IMR-90 (cell line): ENCODE data around the gene CACNA2D3. TPM values are rescaled to one million over a fixed set of nuclear protein-coding genes. Genes with fewer than 3 reads are reported as not detected.

Source experiments
- ATAC-seq: fragments of 200-7000 bp; cut with Tn5 transposase; 2 replicates; pipeline ENCODE4 v1.9.1; 2020; ENCODE audit warnings: low read depth, mild to moderate bottlenecking, moderate library complexity
- BruUV-seq: library from RNA; stranded (reverse); fragments of 400-500 nt; replicated peaks from 2 replicates; lab custom pipeline; 2021; lab: Mats Ljungman, UMichigan
- CTCF ChIA-PET: fragments of 300-600 bp; formaldehyde crosslinking; extraction: SDS; loops from one replicate; lab custom pipeline; 2021; ENCODE audit warnings: antibody characterized with exemption; lab: Yijun Ruan, JAX
- POLR2A ChIA-PET: fragments of 300-600 bp; sonication (Branson Sonifier 250); formaldehyde crosslinking; loops from one replicate; lab custom pipeline; 2022; ENCODE audit warnings: antibody characterized with exemption; ENCODE audit not compliant: unreplicated experiment; lab: Charles Lee
- DNase-seq: peaks from one replicate; pipeline ENCODE4 v3.0.0; 2013
- H2AFZ ChIP-seq: replicated peaks from 2 replicates; pipeline ENCODE3; 2013; ENCODE audit warnings: low read length, mild to moderate bottlenecking; ENCODE audit not compliant: poor library complexity
- H2AK5ac ChIP-seq: 2 replicates; pipeline ENCODE4 v1.6.1; 2013; ENCODE audit warnings: low read depth, low read length, inconsistent platforms
- H2AK9ac ChIP-seq: replicated peaks from 2 replicates; pipeline ENCODE3; 2013; ENCODE audit warnings: mild to moderate bottlenecking, low read depth, low read length, moderate library complexity; ENCODE audit not compliant: poor library complexity
- H2BK120ac ChIP-seq: 2 replicates; pipeline ENCODE4 v1.6.1; 2013; ENCODE audit warnings: low read depth, low read length, inconsistent platforms
- H2BK15ac ChIP-seq: 3 replicates; pipeline ENCODE4 v1.6.1; 2013; ENCODE audit warnings: low read depth, low read length, inconsistent platforms
- H2BK20ac ChIP-seq: 2 replicates; pipeline ENCODE4 v1.6.1; 2013; ENCODE audit warnings: low read depth, mild to moderate bottlenecking, inconsistent platforms, low read length, moderate library complexity
- H2BK5ac ChIP-seq: 2 replicates; pipeline ENCODE4 v1.6.1; 2013; ENCODE audit warnings: mild to moderate bottlenecking, low read depth, low read length, inconsistent platforms; ENCODE audit not compliant: poor library complexity, severe bottlenecking
- H3K14ac ChIP-seq: replicated peaks from 2 replicates; pipeline ENCODE4 v1.6.1; 2013; ENCODE audit warnings: low read depth, low read length, inconsistent platforms
- H3K18ac ChIP-seq: 2 replicates; pipeline ENCODE4 v1.6.1; 2013; ENCODE audit warnings: low read depth, low read length, control low read depth
- H3K23ac ChIP-seq: 2 replicates; pipeline ENCODE4 v1.6.1; 2013; ENCODE audit warnings: low read depth, low read length, inconsistent platforms
- H3K27ac ChIP-seq: 2 replicates; pipeline ENCODE4 v1.5.1; 2013; ENCODE audit warnings: mild to moderate bottlenecking, control low read depth, low read length; ENCODE audit not compliant: insufficient read depth
- H3K27me3 ChIP-seq: 2 replicates; pipeline ENCODE4 v1.6.1; 2013; ENCODE audit warnings: low read length; ENCODE audit not compliant: control insufficient read depth, insufficient read depth
- H3K36me3 ChIP-seq: 2 replicates; pipeline ENCODE4 v1.6.1; 2013; ENCODE audit warnings: low read length, mixed read lengths; ENCODE audit not compliant: control insufficient read depth, insufficient read depth
- H3K4ac ChIP-seq: 2 replicates; pipeline ENCODE4 v1.6.1; 2013; ENCODE audit warnings: low read depth, low read length, inconsistent platforms
- H3K4me1 ChIP-seq: 2 replicates; pipeline ENCODE4 v1.6.1; 2013; ENCODE audit warnings: low read length, mixed read lengths; ENCODE audit not compliant: control insufficient read depth, insufficient read depth
- H3K4me2 ChIP-seq: 2 replicates; pipeline ENCODE4 v1.6.1; 2013; ENCODE audit warnings: low read depth, mild to moderate bottlenecking, control low read depth, low read length, moderate library complexity
- H3K4me3 ChIP-seq: 2 replicates; pipeline ENCODE4 v1.5.1; 2013; ENCODE audit warnings: low read depth, mild to moderate bottlenecking, control low read depth, low read length, moderate library complexity; ENCODE audit not compliant: insufficient read depth
- H3K56ac ChIP-seq: 2 replicates; pipeline ENCODE4 v1.6.1; 2013; ENCODE audit warnings: low read length, inconsistent platforms; ENCODE audit not compliant: insufficient read depth; ENCODE audit errors: extremely low read depth
- H3K79me1 ChIP-seq, 2 experiments: 2 replicates each; pipeline ENCODE4 v1.6.1; 2013; ENCODE audit warnings: low read length in 2 of 2, inconsistent platforms in 1 of 2, low read depth in 1 of 2
- H3K9ac ChIP-seq: 2 replicates; pipeline ENCODE4 v1.6.1; 2013; ENCODE audit warnings: low read depth, low read length, control low read depth
- H3K9me1 ChIP-seq: 2 replicates; pipeline ENCODE4 v1.6.1; 2013; ENCODE audit warnings: low read length, inconsistent platforms; ENCODE audit not compliant: insufficient read depth
- H3K9me3 ChIP-seq: 2 replicates; pipeline ENCODE4 v1.6.1; 2013; ENCODE audit warnings: low read length; ENCODE audit not compliant: control insufficient read depth, insufficient read depth
- H4K20me1 ChIP-seq: 2 replicates; pipeline ENCODE4 v1.6.1; 2013; ENCODE audit warnings: low read length, inconsistent platforms; ENCODE audit not compliant: insufficient read depth
- H4K5ac ChIP-seq: 2 replicates; pipeline ENCODE4 v1.6.1; 2013; ENCODE audit warnings: mild to moderate bottlenecking, low read depth, low read length, control low read depth
- H4K8ac ChIP-seq, 2 experiments: 2 replicates each; pipeline ENCODE4 v1.6.1; 2013; ENCODE audit warnings: low read depth in 2 of 2, low read length in 2 of 2, control low read depth in 1 of 2, inconsistent platforms in 1 of 2
- H4K91ac ChIP-seq: 2 replicates; pipeline ENCODE4 v1.6.1; 2013; ENCODE audit warnings: low read depth, low read length, inconsistent platforms; ENCODE audit not compliant: insufficient read depth
- BHLHE40 ChIP-seq: fragments of 150-350 bp; IDR thresholded peaks from 2 replicates; pipeline ENCODE4 v1.6.1; 2016; ENCODE audit warnings: mild to moderate bottlenecking, low read depth, low read length
- MAFK ChIP-seq: IDR thresholded peaks from 2 replicates; pipeline ENCODE4 v1.6.1; 2012; ENCODE audit warnings: low read depth, low read length, improper control_type of control experiment
- MAZ ChIP-seq: IDR thresholded peaks from 2 replicates; pipeline ENCODE4 v1.6.1; 2012; ENCODE audit warnings: low read depth, mild to moderate bottlenecking, low read length, improper control_type of control experiment, moderate library complexity, borderline replicate concordance
- MXI1 ChIP-seq: IDR thresholded peaks from 2 replicates; pipeline ENCODE4 v1.6.1; 2012; ENCODE audit warnings: low read depth, mild to moderate bottlenecking, low read length, moderate library complexity, borderline replicate concordance
- NFE2L2 ChIP-seq: fragments of 150-350 bp; IDR thresholded peaks from 2 replicates; pipeline ENCODE4 v1.6.1; 2016; ENCODE audit warnings: low read depth, mild to moderate bottlenecking, low read length
- RFX5 ChIP-seq: IDR thresholded peaks from 2 replicates; pipeline ENCODE4 v1.8.0; 2012; ENCODE audit warnings: low read depth, mild to moderate bottlenecking, low read length, moderate library complexity
- SMC3 ChIP-seq: fragments of 150-350 bp; IDR thresholded peaks from 2 replicates; pipeline ENCODE4 v1.6.1; 2016; ENCODE audit warnings: low read depth, mild to moderate bottlenecking, antibody characterized with exemption, low read length, moderate library complexity
- WGBS, 2 experiments: methylation state at CpG; one replicate each; pipeline versions ENCODE4 v1.1.5 to v1.1.7; 2013; ENCODE audit warnings: missing lambda C conversion rate in 2 of 2; ENCODE audit not compliant: insufficient read length in 1 of 2; ENCODE audit errors: extremely low coverage in 2 of 2; 5-methylcytosine and 5-hydroxymethylcytosine counted together
- dilution Hi-C: fragments of 300-500 bp; cut with HindIII; formaldehyde crosslinking; loops from one replicate; pipeline ENCODE4 v1.14.3; 2018; ENCODE audit warnings: low sequenced_read_pairs; ENCODE audit not compliant: unreplicated experiment
- in situ Hi-C: fragments of 300-500 bp; cut with MboI; formaldehyde crosslinking; loops from 3 replicates; pipeline ENCODE4 v1.14.3; 2019; ENCODE audit warnings: low sequenced_read_pairs, inconsistent platforms, mixed read lengths
- intact Hi-C: fragments of 100-400 bp; cut with micrococcal nuclease; formaldehyde crosslinking; loops from 2 replicates; pipeline ENCODE4 v1.10.0; 2022
- polyA plus RNA-seq, 3 experiments: library from polyadenylated mRNA; depleted of rRNA; stranded (reverse); fragments of >200 nt; gene quantifications; 2 replicates each; pipeline ENCODE4 v1.2.3, GENCODE V29; 2012; ENCODE audit warnings: low replicate concordance in 1 of 3
- total RNA-seq: library from RNA; depleted of rRNA; stranded (reverse); fragments of >200 nt; gene quantifications from 2 replicates; pipeline ENCODE4 v1.2.3, GENCODE V29; 2012

Gene CACNA2D3
- total and polyA plus RNA-seq, 2 of the 4 experiments (the other 2 are of a cell fraction) = 0.36 to 0.41 TPM

- POLR2A ChIA-PET = no interaction called here
- CTCF ChIA-PET = no interaction called here
These were observed 741.4 kb downstream of the CACNA2D3 start for GRCh38 chr3:54863786-54864185.

More at GRCh38 chr3:54863786-54864185, 741.4 kb downstream of the CACNA2D3 start:
- no peak overlapping the region for H2BK5ac ChIP-seq
- no peak overlapping the region for H3K56ac ChIP-seq
- DNase-seq (no peak), ATAC-seq (no peak)
- WGBS, 2 experiments = 100% methylated on average over 2 of the region's 4 CpGs; no CpG with 5 or more reads in 1 of the 2 experiments
- H4K5ac ChIP-seq = no peak overlapping the region
- H3K4ac ChIP-seq = 0 out of 2 replicates have a peak overlapping the region, but pooled peaks have one; percentile 30
- intact Hi-C loops = no loop called here
- no peaks in the 10 kb centered on the region for H3K36me3 ChIP-seq
- H3K4me1 ChIP-seq = peaks cover 3% of the 10 kb centered on the region; the same call in 1 of the 2 replicates
- H3K4me2 ChIP-seq = no peak overlapping the region
- H3K14ac ChIP-seq = no peak overlapping the region
- no peak overlapping the region for H3K27ac ChIP-seq
- no peaks in the 10 kb centered on the region for H4K20me1 ChIP-seq
- H3K9me3 ChIP-seq = no peaks in the 10 kb centered on the region
- no peak overlapping the region for H3K9ac ChIP-seq
- H3K4me3 ChIP-seq = no peak overlapping the region
- no peaks in the 10 kb centered on the region for H3K79me1 ChIP-seq
- H4K91ac ChIP-seq = no peak overlapping the region; the same call in 1 of the 2 replicates
- dilution Hi-C loops = no loop called here
- H3K23ac ChIP-seq = 0 out of 2 replicates have a peak overlapping the region, but pooled peaks have one; percentile 43
- peaks cover 18% of the 10 kb centered on the region; the same call in 1 of the 2 replicates for H3K9me1 ChIP-seq
- 0 out of 3 replicates have a peak overlapping the region, but pooled peaks have one; percentile 66 for H2BK15ac ChIP-seq
- no peak overlapping the region for H3K18ac ChIP-seq
- no peak for TF ChIP-seq RFX5
- no peak for TF ChIP-seq MAFK
- TF ChIP-seq NFE2L2 = no peak
- TF ChIP-seq MAZ = no peak
- no peak for TF ChIP-seq MXI1
- no peak for TF ChIP-seq BHLHE40
- no peak for TF ChIP-seq SMC3
- no peak overlapping the region for H4K8ac ChIP-seq
- H2AK9ac ChIP-seq = no peak overlapping the region
- H2BK120ac ChIP-seq = peak overlapping the region; percentile 42
- no peak overlapping the region; the same call in 1 of the 2 replicates for H2BK20ac ChIP-seq
- no peak overlapping the region for H2AFZ ChIP-seq
- no TSS peak for BruUV-seq
- no peaks in the 10 kb centered on the region for H3K27me3 ChIP-seq
- H2AK5ac ChIP-seq = peak overlapping the region; percentile 21; the same call in 1 of the 2 replicates
- in situ Hi-C loops = loop anchor here (10.0 to 25.0 kb wide), 2 partner anchors 399 to 861 kb away; no protein-coding TSS in a partner anchor
